Suprapubic skin (tissue), 3 donors: ENCODE measurements around the gene ANKMY1.

ENCODE experiments used
- EP300 ChIP-seq: sonication (generic); formaldehyde crosslinking; IDR thresholded peaks from one replicate; pipeline ENCODE4 v1.6.1; 2017; ENCODE audit warnings: antibody characterized with exemption
- POLR2A ChIP-seq, 2 donors: fragments of 450-650 bp; IDR thresholded peaks; one replicate each; pipeline ENCODE4 v1.6.1; 2017; ENCODE audit warnings: antibody characterized with exemption in 2 of 2, mild to moderate bottlenecking in 2 of 2, moderate library complexity in 2 of 2
- TF ChIP-seq, protein P1 (sequence below), 2 donors: fragments of 200-600 bp in 1 of 2; fragments of 450-650 bp in 1 of 2; sonication (generic) in 1 of 2; IDR thresholded peaks; one replicate each; pipeline ENCODE4 v1.5.1; 2016 to 2019; ENCODE audit warnings: antibody characterized with exemption in 2 of 2, mild to moderate bottlenecking in 1 of 2, moderate library complexity in 1 of 2

DNA sequence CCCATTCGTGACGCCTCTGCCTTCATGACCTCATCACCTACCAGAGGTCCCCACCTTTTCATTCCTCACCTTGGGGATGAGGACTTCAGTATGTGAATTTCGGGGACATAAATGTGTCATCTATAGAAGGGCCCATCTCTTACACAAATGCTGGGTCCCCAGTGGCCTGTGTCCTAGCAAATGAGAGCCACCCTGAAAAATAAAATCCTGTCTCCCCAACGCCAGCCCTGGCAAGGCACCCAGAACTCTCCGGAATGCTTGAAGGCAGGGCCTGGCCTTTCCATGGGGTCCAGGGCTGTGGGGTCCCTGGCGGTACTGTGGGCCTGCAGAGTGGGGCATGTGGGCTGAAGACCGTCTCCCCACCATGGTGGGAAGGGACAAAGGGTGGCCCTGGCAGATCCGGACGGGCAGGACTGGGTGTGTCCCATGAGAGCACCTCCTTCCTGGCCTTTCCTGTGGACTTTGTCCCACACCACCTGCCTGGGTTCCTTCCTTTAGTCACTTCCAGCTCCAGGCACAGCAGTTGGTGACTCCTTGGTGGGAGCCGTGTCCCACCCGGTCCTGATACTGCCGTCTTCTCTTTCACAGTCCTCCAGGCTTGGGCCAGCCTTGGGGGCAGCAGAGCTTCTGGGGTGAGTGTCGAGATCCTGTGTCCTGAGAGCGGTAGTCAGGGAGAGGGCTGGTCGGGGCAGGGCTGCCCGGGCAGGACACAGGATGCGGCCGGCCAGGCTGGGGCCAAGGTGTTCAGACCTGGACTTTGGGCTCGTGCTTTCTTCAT is 47.3 kb upstream of the ANKMY1 start:
- TF ChIP-seq POLR2A (IDR thresholded peaks at IDR 0.05) (no peak), EP300 (no peak)
- TF ChIP-seq, protein P1, sequence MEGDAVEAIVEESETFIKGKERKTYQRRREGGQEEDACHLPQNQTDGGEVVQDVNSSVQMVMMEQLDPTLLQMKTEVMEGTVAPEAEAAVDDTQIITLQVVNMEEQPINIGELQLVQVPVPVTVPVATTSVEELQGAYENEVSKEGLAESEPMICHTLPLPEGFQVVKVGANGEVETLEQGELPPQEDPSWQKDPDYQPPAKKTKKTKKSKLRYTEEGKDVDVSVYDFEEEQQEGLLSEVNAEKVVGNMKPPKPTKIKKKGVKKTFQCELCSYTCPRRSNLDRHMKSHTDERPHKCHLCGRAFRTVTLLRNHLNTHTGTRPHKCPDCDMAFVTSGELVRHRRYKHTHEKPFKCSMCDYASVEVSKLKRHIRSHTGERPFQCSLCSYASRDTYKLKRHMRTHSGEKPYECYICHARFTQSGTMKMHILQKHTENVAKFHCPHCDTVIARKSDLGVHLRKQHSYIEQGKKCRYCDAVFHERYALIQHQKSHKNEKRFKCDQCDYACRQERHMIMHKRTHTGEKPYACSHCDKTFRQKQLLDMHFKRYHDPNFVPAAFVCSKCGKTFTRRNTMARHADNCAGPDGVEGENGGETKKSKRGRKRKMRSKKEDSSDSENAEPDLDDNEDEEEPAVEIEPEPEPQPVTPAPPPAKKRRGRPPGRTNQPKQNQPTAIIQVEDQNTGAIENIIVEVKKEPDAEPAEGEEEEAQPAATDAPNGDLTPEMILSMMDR (IDR thresholded peaks at IDR 0.05), result no peak
